K562 (cell line): ENCODE results near the gene AP1S3. TPM values are rescaled to one million over a fixed set of nuclear protein-coding genes. Genes with fewer than 3 reads are reported as not detected.

Experiments used
- ATAC-seq: fragments of 200-7000 bp; cut with Tn5 transposase; 3 replicates; pipeline ENCODE4 v1.9.1; 2020; ENCODE audit warnings: moderate library complexity
- BruUV-seq: library from RNA; stranded (reverse); fragments of 400-500 nt; replicated peaks from 2 replicates; lab custom pipeline; 2021; lab: Mats Ljungman, UMichigan
- CTCF ChIA-PET: fragments of 300-600 bp; formaldehyde crosslinking; extraction: SDS; loops from one replicate; lab custom pipeline; 2021; ENCODE audit warnings: low intra/inter-chr PET ratio; lab: Yijun Ruan, JAX
- POLR2A ChIA-PET: fragments of 300-600, 350-650 bp; sonication (Branson Sonifier 250); formaldehyde crosslinking; extraction: SDS; loops from one replicate; lab custom pipeline; 2021; ENCODE audit warnings: antibody characterized with exemption, inconsistent platforms; lab: Yijun Ruan, JAX
- DNase-seq, 4 experiments: peaks; one replicate each; pipeline versions ENCODE4 v3.0.0 to v3.0.0-alpha.2; 2011 to 2018; ENCODE audit warnings: low spot score in 3 of 4, mixed read lengths in 3 of 4; ENCODE audit errors: extremely low read depth in 1 of 4
- FAIRE-seq: peaks from 2 replicates; lab custom pipeline; 2011; peaks lifted over from hg19 to GRCh38; lab: Jason Lieb, UNC
- H2AFZ ChIP-seq: 2 replicates; pipeline ENCODE4 v1.6.0; 2011; ENCODE audit warnings: low read depth, low read length, control low read depth, inconsistent platforms
- H3K27ac ChIP-seq: fragments of 200-600 bp; 3 replicates; pipeline ENCODE4 v1.8.0; 2011; ENCODE audit warnings: low read depth, mild to moderate bottlenecking, control low read depth, inconsistent platforms, low read length, moderate library complexity, mixed read lengths; ENCODE audit errors: extremely low read depth
- H3K27me3 ChIP-seq, 2 experiments: fragments of 300-600 bp in 1 of 2; 2 replicates in 1 of 2; 3 replicates in 1 of 2; pipeline versions ENCODE4 v1.6.0 to v1.8.0; 2011; ENCODE audit warnings: inconsistent platforms in 2 of 2, low read length in 2 of 2, mild to moderate bottlenecking in 1 of 2, mixed read lengths in 1 of 2, moderate library complexity in 1 of 2; ENCODE audit not compliant: control insufficient read depth in 2 of 2, insufficient read depth in 2 of 2
- H3K36me3 ChIP-seq: fragments of 300-600 bp; 3 replicates; pipeline ENCODE4 v1.8.0; 2011; ENCODE audit warnings: mild to moderate bottlenecking, low read length, inconsistent platforms; ENCODE audit not compliant: control insufficient read depth, insufficient read depth
- H3K4me1 ChIP-seq, 2 experiments: fragments of 200-600 bp in 1 of 2; replicated peaks in 1 of 2; 2 replicates in 1 of 2; 3 replicates in 1 of 2; pipeline versions ENCODE4 v1.5.1 to v1.8.0; 2011; ENCODE audit warnings: inconsistent platforms in 2 of 2, low read length in 2 of 2, mild to moderate bottlenecking in 1 of 2, mixed read lengths in 1 of 2, moderate library complexity in 1 of 2; ENCODE audit not compliant: control insufficient read depth in 2 of 2, insufficient read depth in 2 of 2
- H3K4me2 ChIP-seq: 2 replicates; pipeline ENCODE4 v1.6.1; 2011; ENCODE audit warnings: low read length, control low read depth, inconsistent platforms, mixed read lengths; ENCODE audit not compliant: insufficient read depth
- H3K4me3 ChIP-seq: fragments of 200-600 bp; sonication (generic), shearing (Covaris generic); 2 replicates; pipeline ENCODE4 v1.5.1; 2016; ENCODE audit warnings: control low read depth, inconsistent platforms
- H3K79me2 ChIP-seq: fragments of 200-600 bp; 3 replicates; pipeline ENCODE4 v1.8.0; 2011; ENCODE audit warnings: low read length, inconsistent platforms; ENCODE audit not compliant: control insufficient read depth, insufficient read depth
- H3K9ac ChIP-seq, 2 experiments: 2 replicates each; pipeline versions ENCODE4 v1.6.0 to v1.6.1; 2011; ENCODE audit warnings: low read depth in 2 of 2, low read length in 2 of 2, control low read depth in 1 of 2, inconsistent platforms in 1 of 2, mild to moderate bottlenecking in 1 of 2, mixed read lengths in 1 of 2; ENCODE audit not compliant: insufficient read depth in 1 of 2
- H3K9me1 ChIP-seq: one replicate; pipeline ENCODE4 v1.6.0; 2011; ENCODE audit warnings: inconsistent platforms, mild to moderate bottlenecking, low read length, moderate library complexity; ENCODE audit not compliant: control insufficient read depth, insufficient read depth
- H3K9me3 ChIP-seq: replicated peaks from 2 replicates; pipeline ENCODE4 v1.5.1; 2011; ENCODE audit warnings: low read depth, low read length, inconsistent platforms; ENCODE audit not compliant: control insufficient read depth, insufficient read depth
- H4K20me1 ChIP-seq: replicated peaks from 2 replicates; pipeline ENCODE4 v1.6.1; 2011; ENCODE audit warnings: low read length, inconsistent platforms, mixed read lengths; ENCODE audit not compliant: control insufficient read depth, insufficient read depth
- ARHGAP35 ChIP-seq: fragments of 450-650 bp; IDR thresholded peaks from 2 replicates; pipeline ENCODE4 v1.6.1; 2018; ENCODE audit not compliant: partially characterized antibody
- ATF1 ChIP-seq, 2 experiments: fragments of 450-650 bp in 1 of 2; IDR thresholded peaks; 2 replicates each; pipeline ENCODE4 v1.6.1; 2016; ENCODE audit warnings: missing compliant biosample characterization in 1 of 2, missing genetic modification characterization in 1 of 2
- COPS2 ChIP-seq: fragments of 450-650 bp; conservative IDR thresholded peaks from 2 replicates; pipeline ENCODE4 v1.6.1; 2016; ENCODE audit warnings: mild to moderate bottlenecking, moderate library complexity
- CREBBP ChIP-seq: IDR thresholded peaks from one replicate; pipeline ENCODE4 v1.6.1; 2012; ENCODE audit warnings: low read depth, mild to moderate bottlenecking, control low read depth, inconsistent platforms, low read length
- ELF1 ChIP-seq: fragments of 200-800 bp; sonication (Bioruptor generic); IDR thresholded peaks from 2 replicates; pipeline ENCODE4 v1.6.1; 2016; ENCODE audit warnings: missing genetic modification characterization, missing compliant biosample characterization
- ELF4 ChIP-seq: fragments of 450-650 bp; formaldehyde crosslinking; IDR thresholded peaks from 2 replicates; pipeline ENCODE4 v1.4.0; 2022; ENCODE audit warnings: missing genetic modification characterization
- GABPA ChIP-seq: fragments of 200-800 bp; sonication (Bioruptor generic); conservative IDR thresholded peaks from 2 replicates; pipeline ENCODE4 v1.6.1; 2016; ENCODE audit warnings: low read depth, missing genetic modification characterization, missing compliant biosample characterization
- HLTF ChIP-seq: fragments of 450-650 bp; IDR thresholded peaks from 2 replicates; pipeline ENCODE4 v1.6.1; 2016
- HSF4 ChIP-seq: fragments of 250-450 bp; sonication (Bioruptor Pico); IDR thresholded peaks from 2 replicates; pipeline ENCODE4 v2.1.2; 2022; ENCODE audit warnings: mild to moderate bottlenecking, moderate library complexity, borderline replicate concordance
- MEIS2 ChIP-seq: fragments of 450-650 bp; IDR thresholded peaks from 2 replicates; pipeline ENCODE4 v1.6.1; 2014; ENCODE audit warnings: mild to moderate bottlenecking; ENCODE audit not compliant: partially characterized antibody
- PTRF ChIP-seq: fragments of 450-650 bp; IDR thresholded peaks from 2 replicates; pipeline ENCODE4 v1.6.1; 2016; ENCODE audit warnings: mild to moderate bottlenecking, missing genetic modification characterization, missing compliant biosample characterization
- PURB ChIP-seq: sonication (generic); formaldehyde crosslinking; IDR thresholded peaks from 2 replicates; pipeline ENCODE4 v1.9.0; 2021; ENCODE audit warnings: low read depth, mild to moderate bottlenecking, missing genetic modification reagents
- RBBP5 ChIP-seq: fragments of 200-600 bp; sonication (generic); IDR thresholded peaks from 2 replicates; pipeline ENCODE4 v1.6.1; 2012; ENCODE audit warnings: borderline replicate concordance, mild to moderate bottlenecking, low read length, control low read depth, inconsistent platforms; ENCODE audit not compliant: insufficient read depth, poor library complexity, severe bottlenecking
- TGIF2 ChIP-seq: sonication (generic); formaldehyde crosslinking; IDR thresholded peaks from 2 replicates; pipeline ENCODE4 v1.8.1; 2022; ENCODE audit warnings: mild to moderate bottlenecking, missing genetic modification reagents, moderate library complexity
- WGBS: fragments of 100-300 bp; shearing (Covaris generic); methylation state at CpG from one replicate; pipeline ENCODE4 v1.1.6; 2016; ENCODE audit warnings: low coverage, mixed read lengths; ENCODE audit not compliant: insufficient coverage; ENCODE audit errors: missing lambda C conversion rate; 5-methylcytosine and 5-hydroxymethylcytosine counted together
- in situ Hi-C: fragments of 300-500 bp; cut with MboI; formaldehyde crosslinking; loops from 4 replicates; pipeline ENCODE4 v1.15.0; 2018; ENCODE audit warnings: inconsistent platforms, mixed read lengths
- intact Hi-C: fragments of 100-400 bp; cut with micrococcal nuclease; formaldehyde crosslinking; loops from 2 replicates; pipeline ENCODE4 v1.14.2; 2022
- polyA plus RNA-seq, 8 experiments: library from polyadenylated mRNA; depleted of rRNA in 4 of 8; stranded (reverse) in 5 of 8; unstranded in 3 of 8; fragments of >200 nt; fragmentation: Nextera tagmentation in 2 of 8; fragmentation: Illumina TruSeq in 1 of 8; extraction: Ambion mirVana in 2 of 8; extraction: Trizol in 1 of 8; gene quantifications; 2 replicates each; pipeline versions ENCODE4 v1.2.1 to v1.2.3, GENCODE V29; 2011 to 2014; ENCODE audit warnings: inconsistent platforms in 1 of 8, missing spikeins in 1 of 8
- total RNA-seq, 7 experiments: library from RNA; depleted of rRNA in 6 of 7; stranded (reverse); fragments of >200 nt in 6 of 7; fragmentation: Illumina TruSeq in 2 of 7; extraction: Trizol in 2 of 7; gene quantifications; 2 replicates each; pipeline versions ENCODE4 v1.2.1 to v1.2.3, GENCODE V29; 2011 to 2021; ENCODE audit warnings: low replicate concordance in 1 of 7
- TF ChIP-seq, protein P1 (sequence below): IDR thresholded peaks from 2 replicates; pipeline ENCODE4 v1.6.1; 2011; ENCODE audit warnings: borderline replicate concordance, low read depth, mild to moderate bottlenecking, moderate library complexity, low read length; ENCODE audit not compliant: insufficient read depth, poor library complexity, severe bottlenecking
- TF ChIP-seq, protein P2 (sequence below): fragments of 250-450 bp; sonication (Bioruptor Pico); IDR thresholded peaks from 2 replicates; pipeline ENCODE4 v1.8.0; 2022; ENCODE audit warnings: moderate library complexity, mild to moderate bottlenecking, inconsistent platforms

Gene AP1S3
- total and polyA plus RNA-seq, 9 of the 15 experiments (the other 6 are each of a cell fraction or from before 2014, with no cell fraction given): 0.50 to 3.8 (median 2.1) TPM

DNA sequence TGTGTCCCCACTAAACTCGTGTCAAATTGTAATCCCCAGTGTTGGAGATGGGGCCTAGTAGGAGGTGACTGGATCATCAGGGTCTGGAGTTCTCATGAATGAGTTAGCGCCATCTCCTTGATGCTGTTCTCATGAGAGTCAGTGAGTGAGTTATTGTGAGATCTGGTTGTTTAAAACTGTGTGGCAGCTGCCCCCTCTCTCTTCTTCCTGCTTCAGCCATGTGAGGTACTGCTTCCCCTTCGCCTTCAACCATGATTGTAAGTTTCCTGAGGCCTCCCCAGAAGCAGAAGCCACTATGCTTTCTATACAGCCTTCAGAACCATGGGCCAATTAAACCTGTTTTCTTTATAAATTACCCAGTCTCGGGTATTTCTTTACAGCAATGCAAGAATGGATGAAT lies 50.4 kb downstream of the AP1S3 start (continued):
- TF ChIP-seq GABPA (tag) (no peak), MEIS2 (no peak), PURB (CRISPR knock-in tag) (no peak), HLTF (no peak), ARHGAP35 (no peak), TGIF2 (CRISPR knock-in tag) (no peak), ELF4 (CRISPR knock-in tag) (no peak), RBBP5 (no peak)
- TF ChIP-seq, protein P1, sequence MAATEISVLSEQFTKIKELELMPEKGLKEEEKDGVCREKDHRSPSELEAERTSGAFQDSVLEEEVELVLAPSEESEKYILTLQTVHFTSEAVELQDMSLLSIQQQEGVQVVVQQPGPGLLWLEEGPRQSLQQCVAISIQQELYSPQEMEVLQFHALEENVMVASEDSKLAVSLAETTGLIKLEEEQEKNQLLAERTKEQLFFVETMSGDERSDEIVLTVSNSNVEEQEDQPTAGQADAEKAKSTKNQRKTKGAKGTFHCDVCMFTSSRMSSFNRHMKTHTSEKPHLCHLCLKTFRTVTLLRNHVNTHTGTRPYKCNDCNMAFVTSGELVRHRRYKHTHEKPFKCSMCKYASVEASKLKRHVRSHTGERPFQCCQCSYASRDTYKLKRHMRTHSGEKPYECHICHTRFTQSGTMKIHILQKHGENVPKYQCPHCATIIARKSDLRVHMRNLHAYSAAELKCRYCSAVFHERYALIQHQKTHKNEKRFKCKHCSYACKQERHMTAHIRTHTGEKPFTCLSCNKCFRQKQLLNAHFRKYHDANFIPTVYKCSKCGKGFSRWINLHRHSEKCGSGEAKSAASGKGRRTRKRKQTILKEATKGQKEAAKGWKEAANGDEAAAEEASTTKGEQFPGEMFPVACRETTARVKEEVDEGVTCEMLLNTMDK: no peak

DNA sequence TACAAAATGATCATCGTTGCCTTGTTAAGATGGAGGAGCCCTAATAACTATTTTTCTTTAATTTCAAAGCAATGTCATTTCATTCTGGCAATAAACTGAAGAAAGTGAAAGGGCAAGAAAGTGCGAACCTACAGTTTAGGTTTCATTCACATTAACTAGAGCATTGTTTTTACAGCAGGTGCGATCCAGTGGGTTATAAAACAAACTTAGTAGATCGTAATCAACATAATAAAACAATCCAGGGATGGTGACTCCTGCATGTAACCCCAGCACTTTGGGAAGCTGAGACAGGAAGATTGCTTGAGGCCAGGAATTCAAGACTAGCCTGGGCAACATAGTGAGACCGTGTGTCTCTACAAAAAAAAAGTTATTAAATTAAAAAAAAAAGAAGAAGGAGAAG lies 51.1 kb downstream of the AP1S3 start:
- H3K4me1 ChIP-seq: no peaks in the 10 kb centered on the region; a peak in 1 of 5 replicates
- H3K79me2 ChIP-seq: no peaks in the 10 kb centered on the region
- TF ChIP-seq CREBBP (no peak), COPS2 (no peak), TGIF2 (CRISPR knock-in tag) (no peak), ELF1 (tag) (no peak), HSF4 (CRISPR knock-in tag) (no peak), PTRF (tag) (no peak), ATF1 (CRISPR knock-in tag; IDR thresholded peaks at IDR 0.05) (no peak), ATF1 (tag; IDR thresholded peaks at IDR 0.05) (no peak)
- TF ChIP-seq, protein P2, sequence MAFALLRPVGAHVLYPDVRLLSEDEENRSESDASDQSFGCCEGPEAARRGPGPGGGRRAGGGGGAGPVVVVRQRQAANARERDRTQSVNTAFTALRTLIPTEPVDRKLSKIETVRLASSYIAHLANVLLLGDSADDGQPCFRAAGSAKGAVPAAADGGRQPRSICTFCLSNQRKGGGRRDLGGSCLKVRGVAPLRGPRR (CRISPR knock-in tag): no peak
- H3K4me2 ChIP-seq: no peak overlapping the region
- H3K27ac ChIP-seq: no peak overlapping the region
- FAIRE-seq (no peak), DNase-seq (no peak), ATAC-seq (no peak)
- H3K4me3 ChIP-seq: no peak overlapping the region
- no TSS peak for BruUV-seq
- no peaks in the 10 kb centered on the region for H3K9me1 ChIP-seq
- H3K9ac ChIP-seq: no peak overlapping the region
- in situ Hi-C loops (no loop called here), intact Hi-C loops (no loop called here)
- ChIA-PET POLR2A (interaction anchor here (0.6 kb wide), 1 partner anchor 9 kb away, joined by 3 read pairs; no protein-coding TSS in a partner anchor), CTCF (no interaction called here)
- no peak overlapping the region for H2AFZ ChIP-seq
- H3K9me3 ChIP-seq: no peaks in the 10 kb centered on the region
- 5% methylated on average over 5 of the region's 5 CpGs for WGBS
- H4K20me1 ChIP-seq: no peaks in the 10 kb centered on the region
- H3K27me3 ChIP-seq: peaks cover 0 to 12% of the 10 kb centered on the region in 2 experiments; a peak in 1 of 5 replicates
- no peaks in the 10 kb centered on the region for H3K36me3 ChIP-seq
